ENCODE measurements around the gene DCDC1. TPM values are rescaled to one million over a fixed set of nuclear protein-coding genes. Genes with fewer than 3 reads are reported as not detected.

The DCDC1 gene
- total RNA-seq, 1 donor from 2014 or later: 0.47 TPM

DNA sequence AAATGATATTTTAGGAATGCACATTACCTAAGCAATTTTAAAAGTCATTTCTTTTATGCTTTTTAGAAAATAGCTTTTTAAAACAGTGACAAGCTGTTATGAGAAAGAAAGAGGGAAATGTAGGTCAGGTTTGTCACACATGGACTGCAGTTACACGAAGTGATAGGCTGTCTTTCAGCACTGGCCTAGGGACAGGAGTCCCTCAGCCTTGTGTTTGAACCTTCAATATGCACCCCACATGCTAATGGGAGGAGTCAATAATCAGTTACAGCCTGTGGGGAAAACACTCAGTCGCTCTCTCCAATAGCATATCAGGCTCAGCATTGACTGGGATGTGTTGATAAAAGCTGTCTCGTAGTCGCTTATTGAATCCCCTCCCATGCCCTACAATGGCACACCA, 45.9 kb upstream of the DCDC1 start:
- Mint-ChIP-seq H3K4me1 (ENCODE audit: low read depth, unreplicated experiment) (no peaks in the 10 kb centered on the region), H3K36me3 (ENCODE audit: unreplicated experiment) (peaks cover 5% of the 10 kb centered on the region), H3K27ac (ENCODE audit: unreplicated experiment) (no peak overlapping the region), H3K4me3 (ENCODE audit: unreplicated experiment) (no peak overlapping the region), H3K27me3 (ENCODE audit: unreplicated experiment) (no peaks in the 10 kb centered on the region), H3K9me3 (ENCODE audit: unreplicated experiment) (no peaks in the 10 kb centered on the region)
- TF ChIP-seq, protein P1, sequence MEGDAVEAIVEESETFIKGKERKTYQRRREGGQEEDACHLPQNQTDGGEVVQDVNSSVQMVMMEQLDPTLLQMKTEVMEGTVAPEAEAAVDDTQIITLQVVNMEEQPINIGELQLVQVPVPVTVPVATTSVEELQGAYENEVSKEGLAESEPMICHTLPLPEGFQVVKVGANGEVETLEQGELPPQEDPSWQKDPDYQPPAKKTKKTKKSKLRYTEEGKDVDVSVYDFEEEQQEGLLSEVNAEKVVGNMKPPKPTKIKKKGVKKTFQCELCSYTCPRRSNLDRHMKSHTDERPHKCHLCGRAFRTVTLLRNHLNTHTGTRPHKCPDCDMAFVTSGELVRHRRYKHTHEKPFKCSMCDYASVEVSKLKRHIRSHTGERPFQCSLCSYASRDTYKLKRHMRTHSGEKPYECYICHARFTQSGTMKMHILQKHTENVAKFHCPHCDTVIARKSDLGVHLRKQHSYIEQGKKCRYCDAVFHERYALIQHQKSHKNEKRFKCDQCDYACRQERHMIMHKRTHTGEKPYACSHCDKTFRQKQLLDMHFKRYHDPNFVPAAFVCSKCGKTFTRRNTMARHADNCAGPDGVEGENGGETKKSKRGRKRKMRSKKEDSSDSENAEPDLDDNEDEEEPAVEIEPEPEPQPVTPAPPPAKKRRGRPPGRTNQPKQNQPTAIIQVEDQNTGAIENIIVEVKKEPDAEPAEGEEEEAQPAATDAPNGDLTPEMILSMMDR (IDR thresholded peaks at IDR 0.05; ENCODE audit: partially characterized antibody, unreplicated experiment): no peak
- no peak for DNase-seq

DNA sequence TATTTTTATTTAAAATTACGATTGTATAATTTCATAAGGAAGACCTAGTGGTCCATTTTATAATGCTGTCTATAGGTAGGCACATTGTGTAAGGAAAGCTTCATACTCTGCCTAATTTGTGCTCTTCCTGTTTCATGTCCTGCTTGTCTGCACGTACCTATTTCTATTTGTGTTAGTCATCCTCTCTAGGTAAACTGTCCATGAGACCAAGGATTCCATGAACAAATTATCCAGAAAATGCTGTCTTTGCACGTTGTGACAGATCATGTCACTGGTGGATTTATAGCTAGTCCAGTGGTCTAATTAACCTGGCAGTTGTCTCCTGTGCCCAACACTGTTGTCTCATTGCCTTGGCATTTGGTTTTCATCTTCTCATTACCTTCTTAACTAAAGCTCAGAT, 44.8 kb upstream of the DCDC1 start:
- TF ChIP-seq, protein P1 (IDR thresholded peaks at IDR 0.05; ENCODE audit: partially characterized antibody, unreplicated experiment): no peak
- no peak for DNase-seq
- Mint-ChIP-seq H3K36me3 (ENCODE audit: unreplicated experiment) (peaks cover 5% of the 10 kb centered on the region), H3K4me1 (ENCODE audit: low read depth, unreplicated experiment) (no peaks in the 10 kb centered on the region), H3K27ac (ENCODE audit: unreplicated experiment) (no peak overlapping the region), H3K4me3 (ENCODE audit: unreplicated experiment) (no peak overlapping the region), H3K27me3 (ENCODE audit: unreplicated experiment) (no peaks in the 10 kb centered on the region), H3K9me3 (ENCODE audit: unreplicated experiment) (no peaks in the 10 kb centered on the region)

GRCh38 chr11:31412946-31413345, 43.4 kb upstream of the DCDC1 start:
- H3K36me3 Mint-ChIP-seq (ENCODE audit: unreplicated experiment): peaks cover 5% of the 10 kb centered on the region
- H3K4me3 Mint-ChIP-seq (ENCODE audit: unreplicated experiment): no peak overlapping the region

GRCh38 chr11:31408201-31408600, 38.7 kb upstream of the DCDC1 start:
- no peaks in the 10 kb centered on the region for H3K4me1 Mint-ChIP-seq (ENCODE audit: low read depth, unreplicated experiment)
- no peak overlapping the region for H3K27ac Mint-ChIP-seq (ENCODE audit: unreplicated experiment)
- H3K36me3 Mint-ChIP-seq (ENCODE audit: unreplicated experiment): peaks cover 5% of the 10 kb centered on the region
- no peak for DNase-seq
- TF ChIP-seq, protein P1 (IDR thresholded peaks at IDR 0.05; ENCODE audit: partially characterized antibody, unreplicated experiment): no peak
- H3K4me3 Mint-ChIP-seq (ENCODE audit: unreplicated experiment): no peak overlapping the region
- peaks cover 3% of the 10 kb centered on the region for H3K9me3 Mint-ChIP-seq (ENCODE audit: unreplicated experiment)
- no peaks in the 10 kb centered on the region for H3K27me3 Mint-ChIP-seq (ENCODE audit: unreplicated experiment)

More at GRCh38 chr11:31412946-31413345, 43.4 kb upstream of the DCDC1 start:
- TF ChIP-seq, protein P1 (IDR thresholded peaks at IDR 0.05; ENCODE audit: partially characterized antibody, unreplicated experiment): no peak
- DNase-seq: no peak
- H3K27ac Mint-ChIP-seq (ENCODE audit: unreplicated experiment): no peak overlapping the region
- H3K4me1 Mint-ChIP-seq (ENCODE audit: low read depth, unreplicated experiment): no peaks in the 10 kb centered on the region
- no peaks in the 10 kb centered on the region for H3K9me3 Mint-ChIP-seq (ENCODE audit: unreplicated experiment)
- no peaks in the 10 kb centered on the region for H3K27me3 Mint-ChIP-seq (ENCODE audit: unreplicated experiment)

DNA sequence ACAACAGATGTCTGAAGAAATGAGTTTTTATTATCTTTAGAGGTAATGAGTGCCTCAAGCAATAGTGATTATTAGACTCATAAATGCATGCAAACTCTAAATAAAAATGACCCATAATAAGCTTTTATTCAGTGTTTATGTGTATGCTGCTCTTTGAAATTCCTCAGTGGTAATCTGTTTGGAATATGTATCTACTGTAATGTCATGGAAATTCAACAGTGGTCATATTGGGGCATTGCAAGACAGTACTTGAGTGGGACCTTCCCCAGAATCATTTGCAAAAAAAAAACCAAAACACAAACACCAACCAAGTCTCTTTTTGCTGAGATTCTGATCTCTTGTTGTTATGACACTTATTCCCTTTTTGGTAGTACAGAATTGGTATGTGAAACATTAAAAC, 35.1 kb upstream of the DCDC1 start:
- no peaks in the 10 kb centered on the region for H3K27me3 Mint-ChIP-seq (ENCODE audit: unreplicated experiment)
- H3K36me3 Mint-ChIP-seq (ENCODE audit: unreplicated experiment): peaks cover 6% of the 10 kb centered on the region
- no peaks in the 10 kb centered on the region for H3K4me1 Mint-ChIP-seq (ENCODE audit: low read depth, unreplicated experiment)
- peaks cover 7% of the 10 kb centered on the region for H3K9me3 Mint-ChIP-seq (ENCODE audit: unreplicated experiment)
- DNase-seq: no peak
- no peak overlapping the region for H3K4me3 Mint-ChIP-seq (ENCODE audit: unreplicated experiment)
- TF ChIP-seq, protein P1 (IDR thresholded peaks at IDR 0.05; ENCODE audit: partially characterized antibody, unreplicated experiment): no peak
- H3K27ac Mint-ChIP-seq (ENCODE audit: unreplicated experiment): no peak overlapping the region
